ENCODE measurements around the gene HNRNPA1. TPM values are rescaled to one million over a fixed set of nuclear protein-coding genes. Genes with fewer than 3 reads are reported as not detected.

The HNRNPA1 gene
- total RNA-seq, 2 experiments from 2014 or later, result 713 to 2,128 TPM

- no peaks in the 10 kb centered on the region for H3K79me2 ChIP-seq (ENCODE audit: insufficient read depth, low read depth, low read length)
Observed at GRCh38 chr12:54299515-54300224, 19.1 kb downstream of the HNRNPA1 start.

DNA sequence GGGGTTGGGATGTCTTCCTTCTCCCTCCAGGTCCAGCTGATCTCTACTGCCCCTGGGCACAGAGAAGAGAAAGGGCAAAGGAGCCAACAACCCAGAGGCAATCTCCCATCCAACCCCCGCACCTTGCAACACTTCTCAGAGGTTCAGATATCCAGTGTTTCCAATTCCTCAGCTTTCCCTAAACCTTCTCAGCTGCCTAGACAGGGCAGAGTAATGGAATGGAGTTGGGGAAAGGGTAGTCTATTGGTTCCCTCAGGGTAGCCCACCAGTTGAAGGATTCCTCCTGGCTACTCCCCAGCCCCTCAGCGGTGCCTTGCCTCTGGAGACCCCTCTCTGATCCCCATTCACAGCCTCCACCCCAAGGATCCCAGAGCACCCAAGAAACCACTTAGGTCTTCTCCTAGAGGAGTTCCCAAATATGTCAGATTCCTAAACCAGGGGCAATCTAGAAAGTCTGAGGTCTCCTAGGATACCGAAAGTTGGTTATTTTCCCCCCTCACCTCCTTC, 19.8 kb downstream of the HNRNPA1 start:
- H4K20me1 ChIP-seq (ENCODE audit: insufficient read depth, low read length), result no peaks in the 10 kb centered on the region
- no peaks in the 10 kb centered on the region for H3K36me3 ChIP-seq (ENCODE audit: insufficient read depth, low read length)
- DNase-seq (ENCODE audit: low spot score), result no peak
- ChIA-PET POLR2A (interaction anchor here (0.5 kb wide), 1 partner anchor 26 kb away, joined by 6 read pairs; no protein-coding TSS in a partner anchor), CTCF (ENCODE audit: unreplicated experiment) (no interaction called here)
- peaks cover 11% of the 10 kb centered on the region for H3K4me1 ChIP-seq (ENCODE audit: insufficient read depth, low read length, poor library complexity, severe bottlenecking)
- no peak for TF ChIP-seq EZH2phosphoT487 (IDR thresholded peaks at IDR 0.05; ENCODE audit: borderline replicate concordance, low read depth, low read length)
- TF ChIP-seq CTCF (conservative IDR thresholded peaks at IDR 0.05; ENCODE audit: low read length), result no peak
- intact Hi-C loops (cut with micrococcal nuclease; ENCODE audit: unreplicated experiment), result no loop called here
- H3K79me2 ChIP-seq (ENCODE audit: insufficient read depth, low read depth, low read length), result no peaks in the 10 kb centered on the region
- no TSS peak for BruUV-seq (replicated peaks)
- H3K27ac ChIP-seq (ENCODE audit: low read depth, low read length, poor library complexity, severe bottlenecking), result no peak overlapping the region
- H2AFZ ChIP-seq (ENCODE audit: low read length), result no peak overlapping the region
- H3K4me2 ChIP-seq (ENCODE audit: low read length), result peak overlapping the region; percentile 33
- H3K4me3 ChIP-seq (ENCODE audit: low read depth, low read length, poor library complexity, severe bottlenecking), result no peak overlapping the region
- H3K9me3 ChIP-seq (ENCODE audit: low read length), result no peaks in the 10 kb centered on the region
- no peaks in the 10 kb centered on the region for H3K9me2 ChIP-seq (ENCODE audit: insufficient read depth, low read length)

More at GRCh38 chr12:54299515-54300224, 19.1 kb downstream of the HNRNPA1 start:
- Histone ChIP-seq H3K36me3 (ENCODE audit: insufficient read depth, low read length) (no peaks in the 10 kb centered on the region), H3K27ac (ENCODE audit: low read depth, low read length, poor library complexity, severe bottlenecking) (no peak overlapping the region), H4K20me1 (ENCODE audit: insufficient read depth, low read length) (no peaks in the 10 kb centered on the region), H3K9me2 (ENCODE audit: insufficient read depth, low read length) (no peaks in the 10 kb centered on the region), H2AFZ (ENCODE audit: low read length) (no peak overlapping the region), H3K4me1 (ENCODE audit: insufficient read depth, low read length, poor library complexity, severe bottlenecking) (peaks cover 11% of the 10 kb centered on the region), H3K4me2 (ENCODE audit: low read length) (no peak overlapping the region), H3K4me3 (ENCODE audit: low read depth, low read length, poor library complexity, severe bottlenecking) (no peak overlapping the region), H3K9me3 (ENCODE audit: low read length) (no peaks in the 10 kb centered on the region)
- intact Hi-C loops (cut with micrococcal nuclease; ENCODE audit: unreplicated experiment), result no loop called here
- TF ChIP-seq EZH2phosphoT487 (IDR thresholded peaks at IDR 0.05; ENCODE audit: borderline replicate concordance, low read depth, low read length), result no peak
- no peak for TF ChIP-seq CTCF (conservative IDR thresholded peaks at IDR 0.05; ENCODE audit: low read length)
- no TSS peak for BruUV-seq (replicated peaks)
- CTCF ChIA-PET (ENCODE audit: unreplicated experiment), result interaction anchor here (0.6 to 1.0 kb wide), 2 partner anchors 25 to 35 kb away, joined by 3 to 4 read pairs; partner anchors contain the start of gene COPZ1
- POLR2A ChIA-PET, result interaction anchor here (0.9 to 1.3 kb wide), 2 partner anchors 16 to 19 kb away, joined by 3 read pairs; partner anchors contain the start of gene HNRNPA1
- no peak for DNase-seq (ENCODE audit: low spot score)

Data from OCI-LY7 (cell line).